NCI-H2227 treated with DMSO at 0.1 percent for 48 hours (cell line): ENCODE data around the gene COL27A1.

Experiments used
- DNase-seq: peaks from one replicate; lab custom pipeline; 2025; lab: John Stamatoyannopoulos, UW

The COL27A1 gene

GRCh38 chr9:114287763-114288192 lies 132.4 kb downstream of the COL27A1 start:
- DNase-seq: no peak

DNA sequence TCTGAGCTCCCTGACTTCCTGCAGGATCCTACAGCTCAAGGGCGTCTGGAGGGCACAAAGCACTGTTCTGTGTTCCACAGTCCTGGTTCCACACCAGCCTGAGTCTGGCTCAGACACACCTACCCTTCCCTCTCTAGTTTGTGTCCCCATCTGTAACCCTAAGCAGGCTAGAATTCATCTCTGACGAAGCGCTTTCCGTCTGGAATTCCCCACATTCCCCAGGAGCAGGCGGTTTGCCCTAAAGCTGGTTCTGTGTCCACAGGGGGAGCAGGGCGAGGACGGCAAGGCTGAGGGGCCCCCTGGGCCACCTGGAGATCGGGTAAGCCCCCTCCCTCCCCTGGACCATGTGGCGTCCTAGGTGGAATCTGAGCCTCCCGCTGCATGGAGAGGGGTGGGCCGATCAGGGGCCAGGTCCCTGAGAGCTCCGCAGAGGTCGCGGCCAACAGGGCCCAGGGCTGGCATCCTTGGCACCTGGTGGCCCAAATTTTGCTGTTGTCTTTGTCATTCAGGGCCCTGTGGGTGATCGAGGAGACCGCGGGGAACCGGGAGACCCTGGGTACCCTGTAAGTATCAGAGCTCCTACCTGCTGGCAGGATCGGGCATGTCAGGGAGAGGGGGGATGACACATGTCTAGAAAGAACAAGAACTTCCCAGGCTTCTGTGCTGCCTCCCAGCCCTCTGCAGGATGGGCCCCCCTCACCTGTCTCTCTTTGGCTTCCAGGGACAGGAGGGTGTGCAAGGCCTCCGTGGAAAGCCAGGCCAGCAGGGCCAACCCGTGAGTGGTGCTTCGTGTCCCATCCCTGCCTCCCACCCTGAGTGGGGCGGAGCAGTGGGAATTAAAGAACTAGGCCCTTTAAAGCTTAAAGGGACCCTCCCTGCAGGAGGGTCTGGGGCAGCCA lies 133.1 kb downstream of the COL27A1 start:
- DNase-seq: no peak

- no peak for DNase-seq
These were observed 133.8 kb downstream of the COL27A1 start for GRCh38 chr9:114289106-114289505.

- no peak for DNase-seq
These were observed 134.5 kb downstream of the COL27A1 start for GRCh38 chr9:114289571-114290481.

DNA sequence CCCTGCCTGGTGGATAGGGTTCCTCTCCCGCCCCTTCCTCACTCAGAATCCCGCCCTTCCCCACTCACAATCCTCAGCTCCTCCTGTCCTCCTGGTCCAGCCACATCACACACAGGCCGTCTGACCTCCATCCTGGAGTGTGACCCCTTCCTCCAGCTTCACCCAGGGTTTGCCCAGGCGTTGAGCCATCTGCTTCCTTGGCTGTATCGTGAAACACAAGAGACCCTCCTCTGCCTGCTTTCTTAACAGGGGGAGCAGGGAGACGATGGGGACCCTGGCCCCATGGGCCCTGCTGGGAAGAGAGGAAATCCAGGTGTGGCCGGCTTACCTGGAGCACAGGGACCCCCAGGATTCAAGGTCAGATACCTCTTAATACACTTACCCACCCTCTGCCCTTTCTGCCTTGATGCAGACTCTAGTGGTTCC lies 135.2 kb downstream of the COL27A1 start:
- DNase-seq: no peak

DNA sequence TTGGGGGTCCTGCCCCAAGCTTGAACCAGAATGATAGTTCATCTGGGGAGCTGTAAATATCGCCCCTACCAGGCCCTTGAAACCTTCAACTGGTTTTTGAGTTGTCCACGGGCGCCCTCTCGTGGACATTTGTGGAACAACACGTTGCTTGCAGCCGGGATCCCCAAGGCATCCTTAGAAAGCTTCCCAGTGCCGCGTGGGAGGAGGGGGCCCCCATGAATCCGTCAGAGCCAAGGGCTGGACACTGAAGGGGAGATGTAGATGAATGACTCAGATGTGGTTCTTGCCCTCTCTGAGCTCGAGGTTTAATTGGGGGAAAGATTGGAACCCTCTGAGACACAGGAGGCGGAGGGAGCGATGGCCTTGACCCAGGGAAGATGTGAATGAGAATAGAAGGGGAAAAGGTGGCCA lies 135.7 kb downstream of the COL27A1 start:
- DNase-seq: peak; percentile 21

GRCh38 chr9:114291886-114292590 lies 136.7 kb downstream of the COL27A1 start:
- DNase-seq: no peak

DNA sequence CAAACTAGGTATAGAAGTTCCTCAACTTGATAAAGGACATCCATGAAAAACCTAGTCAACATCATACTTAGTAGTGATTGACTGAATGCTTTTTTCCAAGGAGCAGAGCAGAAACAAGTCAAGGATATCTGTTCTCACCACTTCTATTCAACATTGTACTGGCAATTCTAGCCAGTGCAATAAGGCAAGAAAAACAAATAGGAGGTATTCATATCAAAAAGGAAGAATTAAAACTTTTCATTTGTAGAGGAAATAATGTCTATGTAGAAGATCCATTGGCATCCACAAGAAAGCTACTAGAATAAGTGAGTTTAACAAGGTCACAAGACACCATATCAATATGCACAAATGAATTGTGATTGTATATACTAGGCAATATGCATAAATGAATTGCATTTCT lies 139.3 kb downstream of the COL27A1 start:
- no peak for DNase-seq

DNA sequence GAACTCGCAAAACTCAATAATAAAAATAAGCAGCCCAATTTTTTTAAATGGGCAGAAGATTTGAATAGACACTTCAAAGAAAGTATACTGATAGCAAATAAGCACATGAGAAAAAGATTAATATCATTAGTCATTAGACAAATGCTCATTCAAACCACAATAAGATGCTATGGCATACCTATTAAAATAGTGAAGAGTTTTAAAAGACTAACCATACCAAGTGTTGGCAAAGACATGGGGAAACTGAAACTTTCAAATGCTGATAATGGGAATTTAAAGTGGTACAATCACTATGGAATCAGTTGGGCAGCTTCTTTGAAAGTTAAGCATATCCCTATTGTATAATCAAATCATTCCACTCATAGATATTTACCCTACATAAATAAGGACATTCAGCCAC lies 141.0 kb downstream of the COL27A1 start:
- DNase-seq: no peak

DNA sequence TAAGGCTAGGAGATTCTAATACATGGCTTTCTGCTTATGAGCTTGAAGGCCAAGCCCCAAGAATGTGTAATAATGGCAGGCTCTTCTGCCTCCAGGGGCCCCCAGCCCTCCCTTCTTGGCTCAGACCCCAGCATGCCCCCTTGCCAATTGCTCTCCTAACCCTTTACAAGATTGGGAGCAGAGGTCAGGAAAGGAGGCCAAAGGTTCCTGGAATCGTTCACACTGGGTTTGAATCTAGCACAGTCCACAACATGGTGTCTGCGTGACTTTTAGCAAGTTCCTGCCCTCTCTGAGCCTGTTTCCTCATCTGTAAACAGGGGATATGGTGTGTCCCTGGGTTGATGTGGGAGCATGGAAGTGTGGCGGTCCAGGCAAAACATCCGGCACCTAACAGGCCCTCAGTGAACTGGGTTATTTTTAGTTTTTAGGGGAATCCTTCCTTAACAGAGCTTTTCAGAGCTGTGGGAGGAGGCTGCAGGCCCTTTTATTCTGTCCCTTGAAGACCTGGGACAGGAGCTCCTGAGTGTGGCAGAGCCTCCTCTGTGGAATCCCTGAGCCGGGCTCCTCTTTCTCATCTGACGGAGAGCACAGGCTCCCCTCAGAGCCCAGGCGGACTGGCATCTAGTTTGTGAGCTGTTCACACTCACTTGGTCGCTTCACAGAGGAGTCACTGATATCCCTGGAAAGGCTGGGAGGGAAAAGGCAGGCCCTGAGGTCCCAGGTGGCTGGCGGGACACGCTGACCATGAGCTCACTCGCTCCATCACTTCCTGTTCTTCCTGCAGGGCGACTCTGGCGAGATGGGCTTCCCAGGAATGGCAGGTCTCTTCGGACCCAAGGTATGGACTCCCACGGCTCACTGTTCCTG lies 144.2 kb downstream of the COL27A1 start:
- DNase-seq: no peak

GRCh38 chr9:114300153-114300845 lies 145.0 kb downstream of the COL27A1 start:
- no peak for DNase-seq

DNA sequence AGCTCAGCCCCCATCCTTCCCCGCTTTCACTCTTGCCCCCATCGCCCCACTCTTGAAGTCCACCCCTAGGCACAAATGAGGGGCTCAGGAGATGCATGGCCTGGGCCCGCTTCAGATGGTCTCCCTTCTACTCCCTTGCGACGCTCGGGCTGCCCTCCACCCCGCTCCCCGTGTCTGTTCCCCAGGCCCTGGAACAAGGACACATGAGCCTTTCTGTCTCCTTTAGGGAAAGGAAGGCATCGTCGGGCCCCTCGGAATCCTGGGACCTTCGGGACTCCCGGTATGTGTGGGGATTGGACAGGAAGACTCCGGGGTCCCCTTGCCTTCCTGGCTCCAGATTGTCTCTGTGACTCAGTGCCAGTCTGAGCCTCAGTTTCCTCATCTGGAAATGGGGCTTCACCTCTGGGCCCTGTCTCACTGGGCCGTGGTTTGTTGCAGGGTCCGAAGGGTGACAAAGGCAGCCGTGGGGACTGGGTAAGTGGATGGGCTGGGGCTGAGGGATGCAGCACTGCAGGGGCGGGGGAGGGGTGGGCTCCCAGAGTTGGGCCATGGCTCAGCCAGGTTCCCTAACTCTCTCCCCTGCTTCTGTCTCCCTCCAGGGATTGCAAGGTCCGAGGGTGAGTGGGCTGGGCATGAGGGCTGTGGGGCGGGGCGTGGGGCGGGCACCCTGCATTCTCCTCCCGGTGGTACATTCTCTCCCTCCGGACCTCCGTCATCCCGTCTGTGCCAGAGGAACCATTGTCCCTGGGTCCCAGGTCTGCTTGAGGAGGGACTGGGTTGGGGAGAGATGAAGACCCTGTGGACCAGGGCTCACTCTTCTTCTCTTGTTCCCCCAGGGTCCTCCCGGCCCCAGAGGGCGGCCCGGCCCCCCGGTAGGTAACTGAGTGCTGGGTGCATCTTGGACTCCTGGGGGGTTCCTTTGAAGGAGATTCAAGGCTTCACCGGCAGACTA lies 145.8 kb downstream of the COL27A1 start:
- DNase-seq: no peak

DNA sequence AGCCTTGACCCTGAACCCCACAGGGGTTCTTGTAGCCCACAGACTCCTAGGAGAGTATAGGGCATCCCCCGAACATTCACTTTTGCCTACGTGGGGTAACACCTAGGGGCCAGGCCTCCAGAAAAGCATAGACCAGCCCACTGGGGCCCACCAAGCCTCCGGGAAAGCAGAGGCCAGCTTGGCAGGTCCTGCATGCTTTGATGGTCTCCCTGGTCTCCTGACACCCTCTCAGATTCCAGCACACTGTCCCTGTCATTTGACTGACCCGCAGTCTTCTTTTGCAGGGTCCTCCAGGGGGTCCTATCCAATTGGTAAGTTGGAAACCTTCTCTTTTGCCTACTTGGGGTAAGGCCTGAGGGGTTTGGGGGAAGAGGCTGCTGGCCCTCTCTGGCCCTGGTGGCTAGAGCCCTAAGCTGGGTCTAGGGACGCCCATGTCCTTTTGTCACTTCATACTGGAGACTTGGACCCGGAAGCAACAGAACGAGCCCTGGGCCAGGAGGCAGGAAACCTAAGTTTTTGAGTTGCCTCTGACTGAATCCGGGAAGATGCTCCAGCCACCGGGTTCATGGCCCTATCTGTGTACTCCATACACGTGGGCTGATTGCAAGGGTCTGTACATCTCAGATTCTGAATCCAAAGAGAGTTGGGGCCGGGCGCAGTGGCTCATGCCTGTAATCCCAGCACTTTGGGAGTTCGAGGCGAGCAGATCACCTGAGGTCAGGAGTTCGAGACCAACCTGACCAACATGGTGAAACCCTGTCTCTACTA lies 146.6 kb downstream of the COL27A1 start:
- DNase-seq: no peak

- no peak for DNase-seq
These were observed 147.4 kb downstream of the COL27A1 start for GRCh38 chr9:114302727-114303126.

GRCh38 chr9:114303571-114303970 lies 148.2 kb downstream of the COL27A1 start:
- DNase-seq: no peak

DNA sequence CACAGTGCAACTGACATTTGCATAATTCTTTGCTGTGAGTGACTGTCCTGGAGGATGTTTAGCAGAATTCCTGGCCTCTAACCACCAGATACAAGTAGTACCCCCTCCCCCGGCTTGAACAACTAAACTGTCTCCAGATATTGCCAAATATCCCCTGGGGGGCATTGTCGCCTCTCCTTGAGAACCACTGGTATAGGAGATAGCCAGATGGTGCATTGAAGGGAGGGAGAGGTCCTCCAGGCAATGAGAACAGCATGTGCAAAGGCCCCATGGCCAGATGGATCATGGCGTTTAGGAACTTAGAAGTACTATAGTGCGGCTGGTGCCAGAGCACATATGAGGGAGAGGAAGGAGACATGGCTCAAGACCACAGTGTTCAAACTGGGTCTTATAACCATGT lies 148.6 kb downstream of the COL27A1 start:
- no peak for DNase-seq

DNA sequence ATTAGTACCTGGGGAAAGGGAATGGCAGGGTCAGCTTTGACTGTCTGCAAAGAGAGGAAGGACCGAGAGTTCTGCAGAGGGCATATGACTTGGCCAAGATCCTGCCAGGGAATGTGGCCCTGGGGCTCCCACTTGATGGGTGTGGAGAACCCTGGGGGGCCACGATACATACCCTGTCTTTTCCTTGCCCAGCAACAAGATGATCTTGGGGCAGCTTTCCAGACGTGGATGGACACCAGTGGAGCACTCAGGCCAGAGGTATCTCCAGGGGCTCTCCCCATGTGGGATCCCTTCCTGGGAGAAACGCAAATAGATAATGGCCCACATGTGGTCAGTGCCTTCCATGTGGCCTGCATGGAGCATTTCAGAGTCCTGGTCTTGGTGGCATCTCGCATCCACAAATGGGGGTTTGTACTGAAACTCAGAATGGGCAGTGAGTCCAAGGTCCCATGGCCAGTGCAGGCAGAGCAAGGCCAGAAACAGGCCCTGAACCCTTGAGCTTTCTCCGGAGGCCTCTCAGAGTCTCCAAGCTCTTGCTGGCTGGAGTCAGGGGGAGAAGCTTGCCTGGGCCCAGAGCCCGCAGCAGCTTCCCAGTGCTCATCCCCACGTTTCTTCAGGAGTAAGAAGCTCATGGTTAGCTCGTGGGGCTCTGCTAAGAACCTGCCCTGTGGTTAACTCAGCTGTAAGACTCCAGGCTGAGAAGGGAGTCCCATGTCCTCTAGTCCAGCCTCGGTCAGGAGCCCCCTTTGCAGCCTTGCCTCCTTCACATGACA lies 149.3 kb downstream of the COL27A1 start:
- no peak for DNase-seq

GRCh38 chr9:114307899-114308267 lies 152.5 kb downstream of the COL27A1 start:
- no peak for DNase-seq
